GM21825 (cell line): Measurements from ENCODE around the gene PPP2R3B.
A peak's percentile ranks its signal among the peaks of the same experiment; 100 is the strongest.
"Not testable (repeated sequence)": the region's sequence is repeated elsewhere in the genome, so short reads cannot be mapped to it uniquely, and the experiment has no call there.

Source experiments
- ATAC-seq: cut with Tn5 transposase; IDR thresholded peaks from one replicate; pipeline ENCODE4 v1.9.1; 2021; ENCODE audit warnings: mild to moderate bottlenecking, moderate library complexity; ENCODE audit not compliant: unreplicated experiment

The PPP2R3B gene

GRCh38 chrX:404656-405055, 17.9 kb upstream of the PPP2R3B start:
- ATAC-seq, result no peak

- ATAC-seq, result no peak
Measured at GRCh38 chrX:402857-403256, 16.1 kb upstream of the PPP2R3B start.

GRCh38 chrX:400258-400657, 13.6 kb upstream of the PPP2R3B start:
- no peak for ATAC-seq

GRCh38 chrX:397575-397974, 10.9 kb upstream of the PPP2R3B start:
- ATAC-seq, result no peak

GRCh38 chrX:394830-395229, 8.1 kb upstream of the PPP2R3B start:
- no peak for ATAC-seq

GRCh38 chrX:392575-392846, 5.8 kb upstream of the PPP2R3B start:
- no peak for ATAC-seq

- no peak for ATAC-seq
Measured at GRCh38 chrX:391717-392574, 5.2 kb upstream of the PPP2R3B start.

GRCh38 chrX:390459-390858, 3.8 kb upstream of the PPP2R3B start:
- no peak for ATAC-seq

GRCh38 chrX:389021-389441, 2.3 kb upstream of the PPP2R3B start:
- no peak for ATAC-seq

GRCh38 chrX:387729-388128, 1.0 kb upstream of the PPP2R3B start:
- ATAC-seq, result no peak

GRCh38 chrX:386239-386767, 404 bp downstream of the PPP2R3B start:
- ATAC-seq, result peak; percentile 32

- ATAC-seq, result not testable (repeated sequence)
Measured at GRCh38 chrX:385736-386135, 971 bp downstream of the PPP2R3B start.

GRCh38 chrX:384861-385260, 1.8 kb downstream of the PPP2R3B start:
- no peak for ATAC-seq

- ATAC-seq, result no peak
Measured at GRCh38 chrX:378443-378842, 8.3 kb downstream of the PPP2R3B start.

- not testable (repeated sequence) for ATAC-seq
Measured at GRCh38 chrX:376206-376605, 10.5 kb downstream of the PPP2R3B start.

- no peak for ATAC-seq
Measured at GRCh38 chrX:375181-376036, 11.3 kb downstream of the PPP2R3B start.

- ATAC-seq, result no peak
Measured at GRCh38 chrX:374596-374995, 12.1 kb downstream of the PPP2R3B start.

- ATAC-seq, result no peak
Measured at GRCh38 chrX:373641-374471, 12.9 kb downstream of the PPP2R3B start.

- ATAC-seq, result no peak
Measured at GRCh38 chrX:372856-373640, 13.7 kb downstream of the PPP2R3B start.

GRCh38 chrX:371907-372306, 14.8 kb downstream of the PPP2R3B start:
- no peak for ATAC-seq
